Peyer's patch (tissue), 4 donors: ENCODE data around the gene ATP10A. TPM values are rescaled to one million over a fixed set of nuclear protein-coding genes. Genes with fewer than 3 reads are reported as not detected.

Source experiments
- DNase-seq, 3 donors: peaks; one replicate each; pipeline ENCODE4 v3.0.0-alpha.2; 2017 to 2019
- H3K27ac ChIP-seq, 4 donors: fragments of 200-600 bp; sonication (generic); one replicate each; pipeline ENCODE4 v1.5.1; 2016 to 2019
- H3K27me3 ChIP-seq, 2 donors: fragments of 200-600 bp; sonication (generic); one replicate each; pipeline ENCODE4 v1.5.1; 2019
- H3K36me3 ChIP-seq, 3 donors: fragments of 200-600 bp; sonication (generic); one replicate each; pipeline ENCODE4 v1.5.1; 2016 to 2019
- H3K4me1 ChIP-seq, 4 donors: fragments of 200-600 bp; sonication (generic); one replicate each; pipeline ENCODE4 v1.5.1; 2016 to 2019
- H3K4me3 ChIP-seq, 4 donors: fragments of 200-600 bp; sonication (generic); 1 replicate in 3 of 4; 2 replicates in 1 of 4; pipeline ENCODE4 v1.5.1; 2016 to 2019; ENCODE audit warnings: mild to moderate bottlenecking in 1 of 4
- H3K9me3 ChIP-seq, 4 donors: fragments of 200-600 bp; sonication (generic); one replicate each; pipeline ENCODE4 v1.5.1; 2016 to 2019; ENCODE audit warnings: mild to moderate bottlenecking in 1 of 4
- CTCF ChIP-seq, 6 experiments: fragments of 450-650 bp in 4 of 6; fragments of 200-600 bp in 2 of 6; sonication (generic) in 1 of 6; IDR thresholded peaks; one replicate each; pipeline ENCODE4 v1.5.1; 2017 to 2019; ENCODE audit warnings: antibody characterized with exemption in 6 of 6, mild to moderate bottlenecking in 3 of 6, moderate library complexity in 1 of 6
- POLR2A ChIP-seq, 2 donors: fragments of 450-650 bp; IDR thresholded peaks; one replicate each; pipeline ENCODE4 v1.5.1; 2017; ENCODE audit warnings: antibody characterized with exemption in 2 of 2, mild to moderate bottlenecking in 2 of 2, moderate library complexity in 2 of 2
- total RNA-seq, 4 donors: library from RNA; depleted of rRNA; stranded (reverse); fragments of >200 nt; gene quantifications; one replicate each; pipeline ENCODE4 v1.1.0, GENCODE V29; 2016

ATP10A gene
- total RNA-seq, 4 donors from 2014 or later: 1.6 to 7.4 (median 3.7) TPM

- TF ChIP-seq POLR2A (IDR thresholded peaks at IDR 0.05) (no peak), CTCF (IDR thresholded peaks at IDR 0.05) (no peak)
- Histone ChIP-seq H3K27ac (peak overlapping the region in 2 of 4 donors; percentile 66 to 67), H3K36me3 (no peaks in the 10 kb centered on the region), H3K27me3 (no peaks in the 10 kb centered on the region), H3K4me1 (peaks cover 0 to 15% (median 0%) of the 10 kb centered on the region in 4 donors), H3K9me3 (no peaks in the 10 kb centered on the region), H3K4me3 (no peak overlapping the region)
- peak in 1 of 3 donors; percentile 40 for DNase-seq
Observed at GRCh38 chr15:25789211-25789610, 73.9 kb downstream of the ATP10A start.

GRCh38 chr15:25787855-25788520, 75.1 kb downstream of the ATP10A start:
- DNase-seq: peak in 1 of 3 donors; percentile 59
- Histone ChIP-seq H3K27ac (peak overlapping the region in 3 of 4 donors; percentile 20 to 66 (median 23)), H3K36me3 (no peaks in the 10 kb centered on the region), H3K4me3 (peak overlapping the region in 1 of 4 donors; percentile 5), H3K27me3 (no peaks in the 10 kb centered on the region), H3K9me3 (no peaks in the 10 kb centered on the region), H3K4me1 (peaks cover 0 to 21% (median 0%) of the 10 kb centered on the region in 4 donors)
- TF ChIP-seq POLR2A (IDR thresholded peaks at IDR 0.05) (no peak), CTCF (IDR thresholded peaks at IDR 0.05) (no peak)

- no peak for TF ChIP-seq CTCF (IDR thresholded peaks at IDR 0.05)
- TF ChIP-seq POLR2A (IDR thresholded peaks at IDR 0.05): no peak
- Histone ChIP-seq H3K4me1 (peaks cover 0 to 21% (median 0%) of the 10 kb centered on the region in 4 donors), H3K36me3 (no peaks in the 10 kb centered on the region), H3K27me3 (no peaks in the 10 kb centered on the region), H3K27ac (no peak overlapping the region), H3K9me3 (no peaks in the 10 kb centered on the region), H3K4me3 (no peak overlapping the region)
- no peak for DNase-seq
Observed at GRCh38 chr15:25787381-25787780, 75.7 kb downstream of the ATP10A start.

- DNase-seq: no peak
- Histone ChIP-seq H3K27me3 (no peaks in the 10 kb centered on the region), H3K36me3 (no peaks in the 10 kb centered on the region), H3K27ac (no peak overlapping the region), H3K4me3 (no peak overlapping the region), H3K4me1 (peaks cover 0 to 21% (median 0%) of the 10 kb centered on the region in 4 donors), H3K9me3 (no peaks in the 10 kb centered on the region)
- no peak for TF ChIP-seq CTCF (IDR thresholded peaks at IDR 0.05)
- TF ChIP-seq POLR2A (IDR thresholded peaks at IDR 0.05): no peak
Observed at GRCh38 chr15:25786040-25786439, 77.1 kb downstream of the ATP10A start.

GRCh38 chr15:25785641-25786025, 77.5 kb downstream of the ATP10A start:
- Histone ChIP-seq H3K4me1 (peaks cover 0 to 21% (median 0%) of the 10 kb centered on the region in 4 donors), H3K27me3 (no peaks in the 10 kb centered on the region), H3K4me3 (no peak overlapping the region), H3K9me3 (no peaks in the 10 kb centered on the region), H3K36me3 (no peaks in the 10 kb centered on the region), H3K27ac (no peak overlapping the region)
- DNase-seq: no peak
- no peak for TF ChIP-seq CTCF (IDR thresholded peaks at IDR 0.05)
- no peak for TF ChIP-seq POLR2A (IDR thresholded peaks at IDR 0.05)
